Mammary epithelial cell (primary cell): ENCODE results near the gene USH2A.

Source experiments
- CTCF ChIP-seq, 2 donors: IDR thresholded peaks in 1 of 2; conservative IDR thresholded peaks in 1 of 2; 2 replicates each; pipeline ENCODE4 v1.5.1; 2011 to 2012; ENCODE audit warnings: inconsistent platforms in 2 of 2, low read length in 2 of 2, mild to moderate bottlenecking in 2 of 2, control low read depth in 1 of 2, low read depth in 1 of 2; ENCODE audit not compliant: insufficient read depth in 1 of 2; ENCODE audit errors: extremely low read depth in 1 of 2
- EZH2 ChIP-seq: IDR thresholded peaks from 2 replicates; pipeline ENCODE4 v1.6.1; 2012; ENCODE audit warnings: low read length, inconsistent platforms, borderline replicate concordance

GRCh38 chr1:215888159-215888558 is 535.1 kb downstream of the USH2A start:
- peak in 1 of 2 donors; percentile 27 for TF ChIP-seq CTCF (conservative IDR thresholded peaks at IDR 0.05 in 1 of 2, IDR thresholded peaks at IDR 0.05 in 1 of 2; ENCODE audit: extremely low read depth in 1 of 2, insufficient read depth in 1 of 2, low read depth in 1 of 2, low read length in 2 of 2)
- TF ChIP-seq EZH2, result no peak
